ENCODE results near the gene ANKRD22.

DNA sequence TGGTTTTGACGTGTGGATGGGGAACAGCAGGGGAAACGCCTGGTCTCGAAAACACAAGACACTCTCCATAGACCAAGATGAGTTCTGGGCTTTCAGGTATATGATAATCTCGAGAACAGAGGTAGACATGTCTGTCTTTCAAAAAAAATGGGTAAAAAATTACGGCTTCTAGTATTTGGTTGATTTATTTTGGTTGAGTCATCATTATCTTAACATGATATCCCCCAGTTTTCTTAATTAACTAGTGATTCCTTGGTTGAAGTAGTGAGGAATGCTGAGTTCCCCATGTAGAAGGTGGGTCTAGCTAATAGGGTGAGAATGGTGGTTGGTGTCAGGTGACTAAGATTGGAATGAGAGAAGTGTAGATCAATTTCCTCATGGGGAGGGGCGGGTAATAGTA lies 38.4 kb downstream of the ANKRD22 start:
- TF ChIP-seq POLR2A (IDR thresholded peaks at IDR 0.05; ENCODE audit: low read depth, low read length) (no peak), POLR2AphosphoS5 (IDR thresholded peaks at IDR 0.05; ENCODE audit: low read depth, low read length) (no peak), TAF1 (IDR thresholded peaks at IDR 0.05; ENCODE audit: low read depth, low read length) (no peak), POU2F2 (IDR thresholded peaks at IDR 0.05; ENCODE audit: low read depth, low read length) (no peak), SPI1 (IDR thresholded peaks at IDR 0.05; ENCODE audit: low read depth, low read length) (no peak), PAX5 (IDR thresholded peaks at IDR 0.05; ENCODE audit: insufficient read depth, low read length, severe bottlenecking) (no peak)
